ENCODE results near the gene TMIGD1. TPM values are rescaled to one million over a fixed set of nuclear protein-coding genes. Genes with fewer than 3 reads are reported as not detected.

TMIGD1 gene
- total RNA-seq, 1 experiment from 2014 or later: not detected

- Histone ChIP-seq H2BK12ac (ENCODE audit: insufficient read length, low read depth, low read length) (no peak overlapping the region), H3K4me2 (ENCODE audit: insufficient read depth, insufficient read length, low read length) (no peak overlapping the region)
Measured at GRCh38 chr17:30336369-30337171, 2.7 kb upstream of the TMIGD1 start.

More at GRCh38 chr17:30336369-30337171, 2.7 kb upstream of the TMIGD1 start:
- Histone ChIP-seq H2AFZ (ENCODE audit: low read length) (no peak overlapping the region), H2BK120ac (ENCODE audit: low read depth, low read length, poor library complexity, severe bottlenecking) (no peak overlapping the region), H4K8ac (replicated peaks; ENCODE audit: insufficient read length, low read depth, low read length) (no peak overlapping the region), H4K20me1 (ENCODE audit: control insufficient read depth, insufficient read depth, insufficient read length) (no peaks in the 10 kb centered on the region), H3K27ac (ENCODE audit: insufficient read length, low read depth, low read length) (no peak overlapping the region), H2AK5ac (ENCODE audit: insufficient read length, low read length) (no peak overlapping the region), H2BK20ac (ENCODE audit: low read depth, low read length, poor library complexity, severe bottlenecking) (no peak overlapping the region), H4K5ac (ENCODE audit: insufficient read length, low read depth, low read length) (no peak overlapping the region), H3K9me3 (ENCODE audit: control insufficient read depth, low read depth, low read length) (no peaks in the 10 kb centered on the region), H3K56ac (ENCODE audit: insufficient read length, low read depth, low read length) (no peak overlapping the region), H3K14ac (ENCODE audit: insufficient read depth, low read length) (no peak overlapping the region), H3K9ac (ENCODE audit: extremely low read depth, insufficient read length, low read length) (no peak overlapping the region), H3K18ac (ENCODE audit: insufficient read length, low read depth, low read length) (no peak overlapping the region), H2BK5ac (ENCODE audit: insufficient read length, low read length) (no peak overlapping the region), H3K79me2 (ENCODE audit: insufficient read depth, low read length) (no peaks in the 10 kb centered on the region), H3T11ph (ENCODE audit: low read length) (no peak overlapping the region), H3K23ac (ENCODE audit: insufficient read length, low read depth, low read length) (no peak overlapping the region), H2BK15ac (ENCODE audit: low read depth, low read length) (no peak overlapping the region), H4K91ac (ENCODE audit: insufficient read length, low read depth, low read length) (no peak overlapping the region), H3K23me2 (ENCODE audit: insufficient read length, low read depth, low read length, poor library complexity, severe bottlenecking) (no peaks in the 10 kb centered on the region), H3K4me1 (ENCODE audit: insufficient read depth, low read length) (peaks cover 3% of the 10 kb centered on the region; the same call in 1 of the 2 replicates), H3K27me3 (ENCODE audit: insufficient read depth, low read length) (no peaks in the 10 kb centered on the region), H3K79me1 (ENCODE audit: insufficient read depth, low read depth, low read length, poor library complexity, severe bottlenecking) (no peaks in the 10 kb centered on the region), H3K4ac (ENCODE audit: low read depth, low read length) (no peak overlapping the region)
- no CpG with 5 or more reads among the region's 8 CpGs for WGBS (ENCODE audit: extremely low coverage, insufficient read length, low lambda C conversion rate)
- Mint-ChIP-seq H3K27me3 (ENCODE audit: low read depth) (peaks cover 13% of the 10 kb centered on the region), H3K4me1 (peaks cover 13 to 14% of the 10 kb centered on the region in 2 experiments), H3K9me3 (no peaks in the 10 kb centered on the region), H3K27ac (no peak overlapping the region), H3K36me3 (ENCODE audit: insufficient read depth in 1 of 3, low read depth in 3 of 3) (no peaks in the 10 kb centered on the region), H3K4me3 (no peak overlapping the region)
- TF ChIP-seq CTCF (conservative IDR thresholded peaks at IDR 0.05): peak; percentile 86
- DNase-seq: peak; percentile 80
